Measurements from ENCODE around the gene FOXE3. TPM values are rescaled to one million over a fixed set of nuclear protein-coding genes. Genes with fewer than 3 reads are reported as not detected.

The FOXE3 gene
- total RNA-seq, 1 donor from 2014 or later = not detected

- Histone ChIP-seq H3K27ac (no peak overlapping the region), H3K36me3 (no peaks in the 10 kb centered on the region), H3K4me1 (peaks cover 17% of the 10 kb centered on the region), H3K27me3 (peaks cover 77% of the 10 kb centered on the region), H3K4me3 (no peak overlapping the region), H3K9me3 (no peaks in the 10 kb centered on the region)
- DNase-seq = no peak
- ATAC-seq = no peak
- no peak for TF ChIP-seq CTCF (IDR thresholded peaks at IDR 0.05)
- intact Hi-C loops (cut with DNase I) = no loop called here
Observed at GRCh38 chr1:47441450-47442106, 25.5 kb downstream of the FOXE3 start.

- H3K4me1 ChIP-seq = peaks cover 14% of the 10 kb centered on the region
- no peaks in the 10 kb centered on the region for H3K36me3 ChIP-seq
- intact Hi-C loops (cut with DNase I) = no loop called here
- DNase-seq (no peak), ATAC-seq (no peak)
- TF ChIP-seq CTCF (IDR thresholded peaks at IDR 0.05) = no peak
- peaks cover 84% of the 10 kb centered on the region for H3K27me3 ChIP-seq
- no peak overlapping the region for H3K4me3 ChIP-seq
- no peaks in the 10 kb centered on the region for H3K9me3 ChIP-seq
- H3K27ac ChIP-seq = no peak overlapping the region
Observed at GRCh38 chr1:47442202-47442601, 26.1 kb downstream of the FOXE3 start.

GRCh38 chr1:47442842-47443529, 26.9 kb downstream of the FOXE3 start:
- no peaks in the 10 kb centered on the region for H3K36me3 ChIP-seq
- peaks cover 91% of the 10 kb centered on the region for H3K27me3 ChIP-seq
- intact Hi-C loops (cut with DNase I) = no loop called here
- TF ChIP-seq CTCF (IDR thresholded peaks at IDR 0.05) = no peak
- no peak for ATAC-seq
- H3K4me1 ChIP-seq = peaks cover 14% of the 10 kb centered on the region
- no peak for DNase-seq
- no peak overlapping the region for H3K4me3 ChIP-seq
- H3K9me3 ChIP-seq = no peaks in the 10 kb centered on the region
- H3K27ac ChIP-seq = no peak overlapping the region

- no peak for ATAC-seq
- DNase-seq = no peak
- no peaks in the 10 kb centered on the region for H3K36me3 ChIP-seq
- no peaks in the 10 kb centered on the region for H3K9me3 ChIP-seq
- no peak overlapping the region for H3K27ac ChIP-seq
- TF ChIP-seq CTCF (IDR thresholded peaks at IDR 0.05) = no peak
- peaks cover 14% of the 10 kb centered on the region for H3K4me1 ChIP-seq
- H3K27me3 ChIP-seq = peaks cover 95% of the 10 kb centered on the region
- no peak overlapping the region for H3K4me3 ChIP-seq
- intact Hi-C loops (cut with DNase I) = no loop called here
Observed at GRCh38 chr1:47443530-47444296, 27.6 kb downstream of the FOXE3 start.

GRCh38 chr1:47444297-47444561, 28.1 kb downstream of the FOXE3 start:
- no peak for DNase-seq
- ATAC-seq = no peak
- H3K27ac ChIP-seq = no peak overlapping the region
- H3K9me3 ChIP-seq = no peaks in the 10 kb centered on the region
- peaks cover 95% of the 10 kb centered on the region for H3K27me3 ChIP-seq
- TF ChIP-seq CTCF (IDR thresholded peaks at IDR 0.05) = no peak
- peak overlapping the region; percentile 21 for H3K4me3 ChIP-seq
- no peaks in the 10 kb centered on the region for H3K36me3 ChIP-seq
- H3K4me1 ChIP-seq = peaks cover 14% of the 10 kb centered on the region
- intact Hi-C loops (cut with DNase I) = no loop called here
